ENCODE measurements around the gene CENPC. TPM values are rescaled to one million over a fixed set of nuclear protein-coding genes. Genes with fewer than 3 reads are reported as not detected.

CENPC gene
- total RNA-seq, 1 experiment from 2014 or later = 11.8 TPM

DNA sequence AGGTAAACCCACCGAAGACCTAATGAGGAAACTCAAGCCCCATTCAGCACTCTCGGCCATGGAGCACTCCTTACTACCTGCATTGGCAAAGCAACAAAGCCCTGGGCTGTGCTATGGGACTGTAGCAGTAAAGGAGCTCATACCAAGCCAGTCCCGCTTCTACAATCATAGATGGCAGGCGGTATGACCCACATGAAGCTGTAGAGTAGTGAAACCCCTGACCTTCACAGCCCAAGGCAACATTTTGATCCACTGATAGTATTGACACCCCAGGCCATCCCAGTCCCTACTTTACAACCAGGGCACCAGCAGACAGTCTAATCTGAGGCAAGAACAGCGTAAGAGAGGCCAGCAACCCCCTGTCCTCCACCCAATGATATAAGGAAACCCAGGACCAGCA is 25.2 kb downstream of the CENPC start:
- Histone ChIP-seq H3K27me3 (replicated peaks; ENCODE audit: insufficient read depth, low read depth, low read length, poor library complexity) (no peaks in the 10 kb centered on the region), H3K36me3 (ENCODE audit: insufficient read depth, low read length, poor library complexity, severe bottlenecking) (peaks cover 4% of the 10 kb centered on the region), H3K4me3 (ENCODE audit: low read depth, low read length, poor library complexity, severe bottlenecking) (no peak overlapping the region), H3K27ac (ENCODE audit: low read depth, low read length, poor library complexity, severe bottlenecking) (no peak overlapping the region), H3K9me3 (ENCODE audit: low read depth, low read length, poor library complexity, severe bottlenecking) (no peaks in the 10 kb centered on the region), H3K4me1 (ENCODE audit: insufficient read depth, low read length, poor library complexity, severe bottlenecking) (no peaks in the 10 kb centered on the region)
- no peak for DNase-seq (ENCODE audit: low spot score)
- no peak for TF ChIP-seq EZH2 (IDR thresholded peaks at IDR 0.05; ENCODE audit: borderline replicate concordance, low read depth, low read length, poor library complexity, severe bottlenecking)
- TF ChIP-seq CTCF (conservative IDR thresholded peaks at IDR 0.05; ENCODE audit: low read depth, low read length) = no peak
- no TSS peak for BruUV-seq (replicated peaks)
- CTCF ChIA-PET = no interaction called here
- POLR2A ChIA-PET (ENCODE audit: low non-redundant PET) = no interaction called here
- intact Hi-C loops (cut with micrococcal nuclease; ENCODE audit: unreplicated experiment) = no loop called here

- H3K4me1 ChIP-seq (ENCODE audit: insufficient read depth, low read length, poor library complexity, severe bottlenecking) = no peaks in the 10 kb centered on the region
- intact Hi-C loops (cut with micrococcal nuclease; ENCODE audit: unreplicated experiment) = no loop called here
- H3K4me3 ChIP-seq (ENCODE audit: low read depth, low read length, poor library complexity, severe bottlenecking) = no peak overlapping the region
- H3K27ac ChIP-seq (ENCODE audit: low read depth, low read length, poor library complexity, severe bottlenecking) = no peak overlapping the region
- no peak for DNase-seq (ENCODE audit: low spot score)
- no peak for TF ChIP-seq EZH2 (IDR thresholded peaks at IDR 0.05; ENCODE audit: borderline replicate concordance, low read depth, low read length, poor library complexity, severe bottlenecking)
- POLR2A ChIA-PET (ENCODE audit: low non-redundant PET) = no interaction called here
- H3K27me3 ChIP-seq (replicated peaks; ENCODE audit: insufficient read depth, low read depth, low read length, poor library complexity) = no peaks in the 10 kb centered on the region
- CTCF ChIA-PET = no interaction called here
- H3K9me3 ChIP-seq (ENCODE audit: low read depth, low read length, poor library complexity, severe bottlenecking) = no peaks in the 10 kb centered on the region
- H3K36me3 ChIP-seq (ENCODE audit: insufficient read depth, low read length, poor library complexity, severe bottlenecking) = no peaks in the 10 kb centered on the region
- BruUV-seq (replicated peaks) = no TSS peak
Measured at GRCh38 chr4:67512501-67512900, 32.8 kb downstream of the CENPC start.

DNA sequence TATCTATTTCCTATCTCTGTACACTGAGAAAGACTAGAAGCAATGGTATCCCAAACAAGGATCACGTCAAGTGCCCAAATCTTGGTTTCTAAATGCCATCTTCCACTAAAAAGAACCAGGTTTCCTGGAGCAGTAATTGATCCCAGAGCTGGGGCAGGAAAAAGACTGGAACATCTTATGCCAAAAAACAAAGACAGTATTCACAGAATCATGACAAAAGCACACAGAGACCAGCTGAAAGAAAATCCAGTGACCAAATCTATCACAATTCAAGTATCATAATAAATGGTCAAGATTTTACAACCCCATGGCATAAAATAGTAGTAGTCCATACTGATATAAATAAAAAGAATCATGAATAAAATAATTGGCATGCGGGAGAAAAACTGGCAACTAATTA is 44.9 kb downstream of the CENPC start:
- Histone ChIP-seq H3K36me3 (ENCODE audit: insufficient read depth, low read length, poor library complexity, severe bottlenecking) (peaks cover 5% of the 10 kb centered on the region), H3K27me3 (replicated peaks; ENCODE audit: insufficient read depth, low read depth, low read length, poor library complexity) (no peaks in the 10 kb centered on the region), H3K4me1 (ENCODE audit: insufficient read depth, low read length, poor library complexity, severe bottlenecking) (no peaks in the 10 kb centered on the region), H3K9me3 (ENCODE audit: low read depth, low read length, poor library complexity, severe bottlenecking) (no peaks in the 10 kb centered on the region), H3K27ac (ENCODE audit: low read depth, low read length, poor library complexity, severe bottlenecking) (no peak overlapping the region), H3K4me3 (ENCODE audit: low read depth, low read length, poor library complexity, severe bottlenecking) (no peak overlapping the region)
- BruUV-seq (replicated peaks) = no TSS peak
- ChIA-PET POLR2A (ENCODE audit: low non-redundant PET) (no interaction called here), CTCF (no interaction called here)
- intact Hi-C loops (cut with micrococcal nuclease; ENCODE audit: unreplicated experiment) = no loop called here
- no peak for TF ChIP-seq EZH2 (IDR thresholded peaks at IDR 0.05; ENCODE audit: borderline replicate concordance, low read depth, low read length, poor library complexity, severe bottlenecking)
- no peak for TF ChIP-seq CTCF (conservative IDR thresholded peaks at IDR 0.05; ENCODE audit: low read depth, low read length)
- no peak for DNase-seq (ENCODE audit: low spot score)

DNA sequence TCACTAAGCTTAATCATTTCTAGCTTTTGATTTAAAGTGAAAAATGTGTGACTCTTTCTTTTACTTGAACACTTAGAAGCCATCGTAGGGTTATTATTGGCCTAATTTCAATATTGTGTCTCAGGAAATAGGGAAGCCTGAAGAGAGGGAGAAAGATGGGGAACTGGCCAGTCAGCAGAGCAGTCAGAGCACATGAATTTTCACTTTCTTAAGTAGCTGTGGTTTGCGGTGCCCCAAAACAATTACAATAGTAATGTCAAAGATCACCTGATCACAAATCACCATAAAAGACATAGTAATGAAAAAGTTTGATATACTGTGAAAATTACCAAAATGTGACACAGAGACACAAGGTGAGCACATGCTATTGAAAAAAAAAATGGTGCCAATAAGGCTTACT is 45.5 kb downstream of the CENPC start:
- ChIA-PET POLR2A (ENCODE audit: low non-redundant PET) (no interaction called here), CTCF (no interaction called here)
- DNase-seq (ENCODE audit: low spot score) = no peak
- Histone ChIP-seq H3K27ac (ENCODE audit: low read depth, low read length, poor library complexity, severe bottlenecking) (no peak overlapping the region), H3K4me3 (ENCODE audit: low read depth, low read length, poor library complexity, severe bottlenecking) (no peak overlapping the region), H3K9me3 (ENCODE audit: low read depth, low read length, poor library complexity, severe bottlenecking) (no peaks in the 10 kb centered on the region), H3K27me3 (replicated peaks; ENCODE audit: insufficient read depth, low read depth, low read length, poor library complexity) (no peaks in the 10 kb centered on the region), H3K4me1 (ENCODE audit: insufficient read depth, low read length, poor library complexity, severe bottlenecking) (no peaks in the 10 kb centered on the region), H3K36me3 (ENCODE audit: insufficient read depth, low read length, poor library complexity, severe bottlenecking) (peaks cover 2% of the 10 kb centered on the region)
- BruUV-seq (replicated peaks) = no TSS peak
- no peak for TF ChIP-seq CTCF (conservative IDR thresholded peaks at IDR 0.05; ENCODE audit: low read depth, low read length)
- TF ChIP-seq EZH2 (IDR thresholded peaks at IDR 0.05; ENCODE audit: borderline replicate concordance, low read depth, low read length, poor library complexity, severe bottlenecking) = no peak
- intact Hi-C loops (cut with micrococcal nuclease; ENCODE audit: unreplicated experiment) = no loop called here

Measured in A673 (cell line).